ENCODE results near the gene TMTC4. TPM values are rescaled to one million over a fixed set of nuclear protein-coding genes. Genes with fewer than 3 reads are reported as not detected.

TMTC4 gene
- total RNA-seq, 6 donors from 2014 or later, result 11.4 to 17.8 (median 14.5) TPM

GRCh38 chr13:100565286-100565685 lies 109.3 kb downstream of the TMTC4 start:
- ATAC-seq (ENCODE audit: low FRiP score in 2 of 2), result no peak
- DNase-seq, result no peak

GRCh38 chr13:100564444-100565223 lies 110.0 kb downstream of the TMTC4 start:
- no peaks in the 10 kb centered on the region for H3K9me3 ChIP-seq
- H3K4me3 ChIP-seq, result no peak overlapping the region
- no peaks in the 10 kb centered on the region for H3K4me1 ChIP-seq
- no peak overlapping the region for H3K27ac ChIP-seq
- H3K36me3 ChIP-seq, result no peaks in the 10 kb centered on the region
- 87 to 89% methylated on average over 13 of the region's 13 CpGs for WGBS, 2 donors
- no peak for ATAC-seq (ENCODE audit: low FRiP score in 2 of 2)
- no peaks in the 10 kb centered on the region for H3K27me3 ChIP-seq
- peak in 1 of 2 donors; percentile 52 for DNase-seq
- TF ChIP-seq POLR2A (IDR thresholded peaks at IDR 0.05) (no peak), POLR2AphosphoS5 (IDR thresholded peaks at IDR 0.05) (no peak), EP300 (IDR thresholded peaks at IDR 0.05) (no peak), CTCF (IDR thresholded peaks at IDR 0.05) (no peak)

More at GRCh38 chr13:100565286-100565685, 109.3 kb downstream of the TMTC4 start:
- no peaks in the 10 kb centered on the region for H3K27me3 ChIP-seq
- H3K9me3 ChIP-seq, result no peaks in the 10 kb centered on the region
- no peak overlapping the region for H3K27ac ChIP-seq
- H3K36me3 ChIP-seq, result no peaks in the 10 kb centered on the region
- no peak overlapping the region for H3K4me3 ChIP-seq
- no peaks in the 10 kb centered on the region for H3K4me1 ChIP-seq
- TF ChIP-seq POLR2A (IDR thresholded peaks at IDR 0.05) (no peak), CTCF (IDR thresholded peaks at IDR 0.05) (no peak), EP300 (IDR thresholded peaks at IDR 0.05) (no peak), POLR2AphosphoS5 (IDR thresholded peaks at IDR 0.05) (no peak)
- 65 to 70% methylated on average over 8 of the region's 8 CpGs for WGBS, 2 donors

- peak in 1 of 2 donors; percentile 54 for DNase-seq
- no peak overlapping the region for H3K4me3 ChIP-seq
These were observed 110.8 kb downstream of the TMTC4 start for GRCh38 chr13:100563779-100564178.

GRCh38 chr13:100561599-100562204 lies 112.9 kb downstream of the TMTC4 start:
- Histone ChIP-seq H3K9me3 (no peaks in the 10 kb centered on the region), H3K27ac (no peak overlapping the region), H3K4me3 (no peak overlapping the region), H3K27me3 (no peaks in the 10 kb centered on the region), H3K4me1 (no peaks in the 10 kb centered on the region), H3K36me3 (no peaks in the 10 kb centered on the region)
- TF ChIP-seq EP300 (IDR thresholded peaks at IDR 0.05), result no peak
- TF ChIP-seq POLR2A (IDR thresholded peaks at IDR 0.05), result no peak
- no peak for TF ChIP-seq POLR2AphosphoS5 (IDR thresholded peaks at IDR 0.05)
- TF ChIP-seq CTCF (IDR thresholded peaks at IDR 0.05), result no peak
- 60 to 63% methylated on average over 6 to 7 of the region's 7 CpGs for WGBS, 2 donors
- no peak for ATAC-seq (ENCODE audit: low FRiP score in 2 of 2)
- DNase-seq, result no peak

More at GRCh38 chr13:100563779-100564178, 110.8 kb downstream of the TMTC4 start:
- H3K27ac ChIP-seq, result no peak overlapping the region
- 95 to 96% methylated on average over 7 of the region's 7 CpGs for WGBS, 2 donors
- H3K36me3 ChIP-seq, result no peaks in the 10 kb centered on the region
- no peaks in the 10 kb centered on the region for H3K4me1 ChIP-seq
- H3K9me3 ChIP-seq, result no peaks in the 10 kb centered on the region
- TF ChIP-seq POLR2A (IDR thresholded peaks at IDR 0.05) (no peak), CTCF (IDR thresholded peaks at IDR 0.05) (no peak), EP300 (IDR thresholded peaks at IDR 0.05) (no peak), POLR2AphosphoS5 (IDR thresholded peaks at IDR 0.05) (no peak)
- no peak for ATAC-seq (ENCODE audit: low FRiP score in 2 of 2)
- H3K27me3 ChIP-seq, result no peaks in the 10 kb centered on the region

Data from upper lobe of left lung (tissue), 6 donors.